ENCODE data around the gene PCNX2.

GRCh38 chr1:232944347-232944746 is 351.2 kb downstream of the PCNX2 start:
- TF ChIP-seq, protein P1, sequence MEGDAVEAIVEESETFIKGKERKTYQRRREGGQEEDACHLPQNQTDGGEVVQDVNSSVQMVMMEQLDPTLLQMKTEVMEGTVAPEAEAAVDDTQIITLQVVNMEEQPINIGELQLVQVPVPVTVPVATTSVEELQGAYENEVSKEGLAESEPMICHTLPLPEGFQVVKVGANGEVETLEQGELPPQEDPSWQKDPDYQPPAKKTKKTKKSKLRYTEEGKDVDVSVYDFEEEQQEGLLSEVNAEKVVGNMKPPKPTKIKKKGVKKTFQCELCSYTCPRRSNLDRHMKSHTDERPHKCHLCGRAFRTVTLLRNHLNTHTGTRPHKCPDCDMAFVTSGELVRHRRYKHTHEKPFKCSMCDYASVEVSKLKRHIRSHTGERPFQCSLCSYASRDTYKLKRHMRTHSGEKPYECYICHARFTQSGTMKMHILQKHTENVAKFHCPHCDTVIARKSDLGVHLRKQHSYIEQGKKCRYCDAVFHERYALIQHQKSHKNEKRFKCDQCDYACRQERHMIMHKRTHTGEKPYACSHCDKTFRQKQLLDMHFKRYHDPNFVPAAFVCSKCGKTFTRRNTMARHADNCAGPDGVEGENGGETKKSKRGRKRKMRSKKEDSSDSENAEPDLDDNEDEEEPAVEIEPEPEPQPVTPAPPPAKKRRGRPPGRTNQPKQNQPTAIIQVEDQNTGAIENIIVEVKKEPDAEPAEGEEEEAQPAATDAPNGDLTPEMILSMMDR (IDR thresholded peaks at IDR 0.05; ENCODE audit: insufficient read depth, low read length, poor library complexity, severe bottlenecking), result no peak
- TF ChIP-seq EZH2phosphoT487 (conservative IDR thresholded peaks at IDR 0.05; ENCODE audit: low read length), result no peak
